ENCODE data around the gene OR2D3. TPM values are rescaled to one million over a fixed set of nuclear protein-coding genes. Genes with fewer than 3 reads are reported as not detected.
"Not testable (repeated sequence)": the region's sequence is repeated elsewhere in the genome, so short reads cannot be mapped to it uniquely, and the experiment has no call there.

The OR2D3 gene
- total RNA-seq, 6 experiments from 2014 or later: not detected

DNA sequence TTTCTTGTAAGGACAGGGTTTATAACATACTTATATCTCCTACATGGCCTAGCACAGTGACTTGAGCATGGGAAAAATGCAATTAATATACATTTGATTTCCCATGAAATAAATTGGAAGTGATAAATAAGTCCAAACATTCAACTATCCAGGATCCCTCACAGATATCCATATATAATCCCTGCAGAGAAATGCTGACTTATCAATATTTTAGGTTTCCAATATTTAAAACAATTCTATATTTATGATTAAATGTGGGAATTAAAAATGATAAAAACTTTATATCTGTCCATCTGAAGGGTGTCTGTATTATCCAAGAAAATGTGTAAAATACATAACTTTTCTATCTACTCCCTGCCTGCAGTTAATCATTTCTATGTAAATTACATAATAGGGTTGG lies 38.1 kb upstream of the OR2D3 start:
- Histone ChIP-seq H3K27ac (no peak overlapping the region), H3K4me1 (no peaks in the 10 kb centered on the region), H3K9me3 (no peaks in the 10 kb centered on the region), H3K27me3 (no peaks in the 10 kb centered on the region), H3K36me3 (no peaks in the 10 kb centered on the region), H3K4me3 (no peak overlapping the region)
- DNase-seq (no peak), ATAC-seq (no peak)
- intact Hi-C loops (cut with DNase I): no loop called here
- TF ChIP-seq POLR2A (IDR thresholded peaks at IDR 0.05): no peak
- TF ChIP-seq, protein P1, sequence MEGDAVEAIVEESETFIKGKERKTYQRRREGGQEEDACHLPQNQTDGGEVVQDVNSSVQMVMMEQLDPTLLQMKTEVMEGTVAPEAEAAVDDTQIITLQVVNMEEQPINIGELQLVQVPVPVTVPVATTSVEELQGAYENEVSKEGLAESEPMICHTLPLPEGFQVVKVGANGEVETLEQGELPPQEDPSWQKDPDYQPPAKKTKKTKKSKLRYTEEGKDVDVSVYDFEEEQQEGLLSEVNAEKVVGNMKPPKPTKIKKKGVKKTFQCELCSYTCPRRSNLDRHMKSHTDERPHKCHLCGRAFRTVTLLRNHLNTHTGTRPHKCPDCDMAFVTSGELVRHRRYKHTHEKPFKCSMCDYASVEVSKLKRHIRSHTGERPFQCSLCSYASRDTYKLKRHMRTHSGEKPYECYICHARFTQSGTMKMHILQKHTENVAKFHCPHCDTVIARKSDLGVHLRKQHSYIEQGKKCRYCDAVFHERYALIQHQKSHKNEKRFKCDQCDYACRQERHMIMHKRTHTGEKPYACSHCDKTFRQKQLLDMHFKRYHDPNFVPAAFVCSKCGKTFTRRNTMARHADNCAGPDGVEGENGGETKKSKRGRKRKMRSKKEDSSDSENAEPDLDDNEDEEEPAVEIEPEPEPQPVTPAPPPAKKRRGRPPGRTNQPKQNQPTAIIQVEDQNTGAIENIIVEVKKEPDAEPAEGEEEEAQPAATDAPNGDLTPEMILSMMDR (IDR thresholded peaks at IDR 0.05): no peak

- H3K9me3 ChIP-seq; DNase-seq; H3K36me3 ChIP-seq; H3K4me1 ChIP-seq; ATAC-seq; intact Hi-C loops (cut with DNase I); H3K4me3 ChIP-seq; H3K27ac ChIP-seq; H3K27me3 ChIP-seq: not testable (repeated sequence)
- WGBS (ENCODE audit: insufficient coverage, low coverage, low lambda C conversion rate, missing lambda C conversion rate): 81% methylated on average over 3 of the region's 5 CpGs
Measured at GRCh38 chr11:6887711-6888110, 33.1 kb upstream of the OR2D3 start.

- Histone ChIP-seq H3K4me3 (no peak overlapping the region), H3K27ac (no peak overlapping the region), H3K27me3 (no peaks in the 10 kb centered on the region), H3K4me1 (no peaks in the 10 kb centered on the region), H3K9me3 (no peaks in the 10 kb centered on the region), H3K36me3 (no peaks in the 10 kb centered on the region)
- no peak for DNase-seq
- 67% methylated on average over 4 of the region's 4 CpGs for WGBS (ENCODE audit: insufficient coverage, low coverage, low lambda C conversion rate, missing lambda C conversion rate)
- no peak for ATAC-seq
- intact Hi-C loops (cut with DNase I): no loop called here
- TF ChIP-seq POLR2A (IDR thresholded peaks at IDR 0.05): no peak
- TF ChIP-seq, protein P1 (IDR thresholded peaks at IDR 0.05): no peak
Measured at GRCh38 chr11:6888830-6889229, 32.0 kb upstream of the OR2D3 start.

GRCh38 chr11:6889835-6890234 lies 31.0 kb upstream of the OR2D3 start:
- TF ChIP-seq POLR2A (IDR thresholded peaks at IDR 0.05): no peak
- TF ChIP-seq, protein P1 (IDR thresholded peaks at IDR 0.05): no peak
- ATAC-seq: no peak
- Histone ChIP-seq H3K36me3 (no peaks in the 10 kb centered on the region), H3K27ac (no peak overlapping the region), H3K27me3 (no peaks in the 10 kb centered on the region), H3K4me1 (no peaks in the 10 kb centered on the region), H3K9me3 (no peaks in the 10 kb centered on the region), H3K4me3 (no peak overlapping the region)
- DNase-seq: no peak
- intact Hi-C loops (cut with DNase I): no loop called here
- 54% methylated on average over 1 of the region's 1 CpG for WGBS (ENCODE audit: insufficient coverage, low coverage, low lambda C conversion rate, missing lambda C conversion rate)

DNA sequence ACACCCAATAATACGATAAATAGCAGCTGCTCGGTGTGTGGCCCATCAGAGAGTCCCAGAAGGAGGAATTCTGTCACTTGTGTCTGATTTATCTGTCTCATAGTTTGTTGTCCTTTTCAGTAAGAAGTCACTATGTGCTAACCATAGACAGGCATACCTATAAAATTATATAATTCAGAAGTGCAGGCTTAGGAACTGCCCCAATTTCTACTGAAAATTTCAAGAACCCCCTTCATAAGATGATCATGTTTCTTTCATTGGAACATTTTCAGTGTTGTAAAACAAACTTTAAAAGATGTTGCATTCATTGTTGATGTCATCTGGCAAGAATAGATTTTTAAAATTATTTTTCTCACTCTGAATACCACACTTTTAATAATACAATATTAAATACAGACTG lies 28.4 kb upstream of the OR2D3 start, which contains the start of gene OR2D2:
Gene OR2D2, minus strand, starts transcription at position 101 of the 400 bp plus-strand sequence. Its CDS starts 0 bp downstream, at position 101.
- Histone ChIP-seq H3K36me3 (no peaks in the 10 kb centered on the region), H3K9me3 (no peaks in the 10 kb centered on the region), H3K4me3 (no peak within 1 kb of the TSS), H3K4me1 (no peaks in the 10 kb centered on the region), H3K27ac (no peak within 1 kb of the TSS), H3K27me3 (no peaks in the 10 kb centered on the region)
- TF ChIP-seq, protein P1 (IDR thresholded peaks at IDR 0.05): no peak
- TF ChIP-seq POLR2A (IDR thresholded peaks at IDR 0.05): no peak
- WGBS (ENCODE audit: insufficient coverage, low coverage, low lambda C conversion rate, missing lambda C conversion rate): 50% methylated on average over 2 of the region's 2 CpGs
- DNase-seq (no peak), ATAC-seq (no peak)
- intact Hi-C loops (cut with DNase I): no loop called here
